HepG2 (cell line): ENCODE results near the gene SMARCD1. TPM values are rescaled to one million over a fixed set of nuclear protein-coding genes. Genes with fewer than 3 reads are reported as not detected.

Experiments
- CREB1 ChIP-seq, 2 experiments: fragments of 450-650 bp in 1 of 2; IDR thresholded peaks; 2 replicates each; pipeline ENCODE4 v1.6.1; 2016 to 2017; ENCODE audit warnings: control low read depth in 1 of 2, mild to moderate bottlenecking in 1 of 2, missing compliant biosample characterization in 1 of 2, missing genetic modification characterization in 1 of 2
- ETV5 ChIP-seq: IDR thresholded peaks from 2 replicates; pipeline ENCODE4 v1.6.1; 2018; ENCODE audit warnings: missing biosample characterization, missing genetic modification reagents, inconsistent platforms, borderline replicate concordance
- FOXM1 ChIP-seq: sonication (generic); formaldehyde crosslinking; IDR thresholded peaks from 2 replicates; pipeline ENCODE4 v1.5.0; 2020; ENCODE audit warnings: missing genetic modification reagents
- GATAD1 ChIP-seq: IDR thresholded peaks from 2 replicates; pipeline ENCODE4 v1.6.1; 2016; ENCODE audit warnings: missing genetic modification reagents, missing compliant biosample characterization
- KLF15 ChIP-seq: sonication (generic); formaldehyde crosslinking; IDR thresholded peaks from 2 replicates; pipeline ENCODE4 v1.8.1; 2023; ENCODE audit warnings: borderline replicate concordance, mild to moderate bottlenecking, inconsistent platforms, missing genetic modification reagents, mixed read lengths
- NCOA5 ChIP-seq: sonication (generic); formaldehyde crosslinking; IDR thresholded peaks from 2 replicates; pipeline ENCODE4 v1.4.0; 2020; ENCODE audit warnings: missing genetic modification reagents
- NFKB2 ChIP-seq: sonication (generic); formaldehyde crosslinking; IDR thresholded peaks from 2 replicates; pipeline ENCODE4 v1.4.0; 2020; ENCODE audit warnings: missing genetic modification reagents, borderline replicate concordance
- RBFOX2 ChIP-seq: fragments of 200-400 bp; formaldehyde crosslinking; IDR thresholded peaks from 2 replicates; pipeline ENCODE4 v1.6.1; 2017; ENCODE audit warnings: low read depth, mild to moderate bottlenecking, low read length
- SUZ12 ChIP-seq: fragments of 150-350 bp; IDR thresholded peaks from 2 replicates; pipeline ENCODE4 v1.6.1; 2014; ENCODE audit warnings: low read depth, low read length
- TBP ChIP-seq: sonication (generic); formaldehyde crosslinking; IDR thresholded peaks from 2 replicates; pipeline ENCODE4 v1.5.0; 2020; ENCODE audit warnings: missing genetic modification reagents
- ZBTB34 ChIP-seq: sonication (generic); formaldehyde crosslinking; IDR thresholded peaks from 2 replicates; pipeline ENCODE4 v1.8.0; 2022; ENCODE audit warnings: mild to moderate bottlenecking, missing genetic modification reagents
- ZBTB38 ChIP-seq: sonication (generic); formaldehyde crosslinking; IDR thresholded peaks from 2 replicates; pipeline ENCODE4 v1.5.1; 2020; ENCODE audit warnings: mild to moderate bottlenecking, missing genetic modification reagents
- ZBTB42 ChIP-seq: sonication (generic); formaldehyde crosslinking; IDR thresholded peaks from 2 replicates; pipeline ENCODE4 v1.5.0; 2020; ENCODE audit warnings: mild to moderate bottlenecking, missing genetic modification reagents
- ZNF292 ChIP-seq: sonication (generic); formaldehyde crosslinking; IDR thresholded peaks from 2 replicates; pipeline ENCODE4 v1.8.1; 2022; ENCODE audit warnings: mild to moderate bottlenecking, low read depth, missing genetic modification reagents, borderline replicate concordance
- ZNF460 ChIP-seq: sonication (generic); formaldehyde crosslinking; IDR thresholded peaks from 2 replicates; pipeline ENCODE4 v1.5.1; 2020; ENCODE audit warnings: missing genetic modification reagents, mild to moderate bottlenecking, borderline replicate concordance
- ZNF709 ChIP-seq: sonication (generic); formaldehyde crosslinking; IDR thresholded peaks from 2 replicates; pipeline ENCODE4 v1.5.0; 2020; ENCODE audit warnings: mild to moderate bottlenecking, missing genetic modification reagents
- polyA plus RNA-seq, 8 experiments: library from polyadenylated mRNA; depleted of rRNA in 3 of 8; stranded (reverse) in 7 of 8; unstranded in 1 of 8; fragments of >200 nt; fragmentation: Illumina TruSeq in 4 of 8; extraction: Trizol in 4 of 8; gene quantifications; 2 replicates each; pipeline versions ENCODE4 v1.2.1 to v1.2.3, GENCODE V29; 2011 to 2016; ENCODE audit warnings: low read depth in 4 of 8, missing spikeins in 1 of 8, mixed read lengths in 1 of 8; ENCODE audit not compliant: insufficient read depth in 1 of 8
- total RNA-seq, 5 experiments: library from RNA; depleted of rRNA; stranded (reverse); fragments of >200 nt; fragmentation: Illumina TruSeq; extraction: Trizol; gene quantifications; 2 replicates each; pipeline ENCODE4 v1.2.3, GENCODE V29; 2016; ENCODE audit warnings: low read depth in 1 of 5
- TF ChIP-seq, protein P1 (sequence below): sonication (generic); formaldehyde crosslinking; IDR thresholded peaks from 2 replicates; pipeline ENCODE4 v1.5.0; 2020; ENCODE audit warnings: mild to moderate bottlenecking, missing genetic modification reagents, borderline replicate concordance
- TF ChIP-seq, protein P2 (sequence below), 2 experiments: sonication (generic) in 1 of 2; formaldehyde crosslinking in 1 of 2; IDR thresholded peaks; 2 replicates each; pipeline versions ENCODE4 v1.4.0 to v1.6.1; 2018 to 2020; ENCODE audit warnings: missing genetic modification reagents in 2 of 2, borderline replicate concordance in 1 of 2, low read depth in 1 of 2, mild to moderate bottlenecking in 1 of 2, missing biosample characterization in 1 of 2

Gene SMARCD1
- total and polyA plus RNA-seq, 2 of the 13 experiments (the other 11 are each of a cell fraction or from before 2014, with no cell fraction given), result 51.7 to 54.6 TPM

DNA sequence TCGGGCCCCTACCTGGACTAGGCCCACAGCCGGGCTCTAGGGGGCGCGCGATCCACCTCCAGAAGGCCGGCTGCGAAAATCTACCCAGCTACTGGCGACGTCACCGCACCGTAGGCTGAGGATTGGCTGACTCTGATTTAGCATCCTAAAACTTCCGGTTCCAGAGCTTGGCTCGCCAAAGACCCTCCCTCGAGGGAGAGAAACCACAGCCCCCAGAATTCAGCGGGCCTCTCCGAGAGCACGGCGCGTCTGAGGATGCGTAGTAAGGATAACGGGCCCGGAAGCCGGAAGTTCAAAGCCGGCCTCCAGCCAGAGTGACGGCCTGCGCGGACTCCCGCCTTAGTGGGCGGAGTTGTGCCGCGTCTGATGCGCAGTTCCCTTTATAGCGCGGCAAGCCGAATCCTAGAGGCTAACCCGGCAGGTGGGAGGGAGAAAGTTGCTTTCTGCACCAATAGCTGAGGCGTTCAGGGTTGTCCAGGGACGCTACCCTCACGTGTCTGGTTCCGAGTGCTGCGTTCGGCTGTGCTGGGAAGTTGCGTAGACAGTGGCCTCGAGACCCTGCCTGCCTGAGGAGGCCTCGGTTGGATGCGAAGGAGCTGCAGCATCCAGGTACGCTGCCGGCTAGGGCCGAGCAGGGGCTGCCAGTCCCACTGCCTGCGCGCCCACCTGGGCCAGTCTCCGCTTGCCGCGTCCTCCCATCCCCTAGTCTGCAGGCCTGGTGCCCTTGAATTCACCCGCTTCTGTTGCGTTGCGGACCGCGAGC is 26.7 kb downstream of the SMARCD1 start, which contains the start of gene COX14 (continued):
- TF ChIP-seq, protein P1, sequence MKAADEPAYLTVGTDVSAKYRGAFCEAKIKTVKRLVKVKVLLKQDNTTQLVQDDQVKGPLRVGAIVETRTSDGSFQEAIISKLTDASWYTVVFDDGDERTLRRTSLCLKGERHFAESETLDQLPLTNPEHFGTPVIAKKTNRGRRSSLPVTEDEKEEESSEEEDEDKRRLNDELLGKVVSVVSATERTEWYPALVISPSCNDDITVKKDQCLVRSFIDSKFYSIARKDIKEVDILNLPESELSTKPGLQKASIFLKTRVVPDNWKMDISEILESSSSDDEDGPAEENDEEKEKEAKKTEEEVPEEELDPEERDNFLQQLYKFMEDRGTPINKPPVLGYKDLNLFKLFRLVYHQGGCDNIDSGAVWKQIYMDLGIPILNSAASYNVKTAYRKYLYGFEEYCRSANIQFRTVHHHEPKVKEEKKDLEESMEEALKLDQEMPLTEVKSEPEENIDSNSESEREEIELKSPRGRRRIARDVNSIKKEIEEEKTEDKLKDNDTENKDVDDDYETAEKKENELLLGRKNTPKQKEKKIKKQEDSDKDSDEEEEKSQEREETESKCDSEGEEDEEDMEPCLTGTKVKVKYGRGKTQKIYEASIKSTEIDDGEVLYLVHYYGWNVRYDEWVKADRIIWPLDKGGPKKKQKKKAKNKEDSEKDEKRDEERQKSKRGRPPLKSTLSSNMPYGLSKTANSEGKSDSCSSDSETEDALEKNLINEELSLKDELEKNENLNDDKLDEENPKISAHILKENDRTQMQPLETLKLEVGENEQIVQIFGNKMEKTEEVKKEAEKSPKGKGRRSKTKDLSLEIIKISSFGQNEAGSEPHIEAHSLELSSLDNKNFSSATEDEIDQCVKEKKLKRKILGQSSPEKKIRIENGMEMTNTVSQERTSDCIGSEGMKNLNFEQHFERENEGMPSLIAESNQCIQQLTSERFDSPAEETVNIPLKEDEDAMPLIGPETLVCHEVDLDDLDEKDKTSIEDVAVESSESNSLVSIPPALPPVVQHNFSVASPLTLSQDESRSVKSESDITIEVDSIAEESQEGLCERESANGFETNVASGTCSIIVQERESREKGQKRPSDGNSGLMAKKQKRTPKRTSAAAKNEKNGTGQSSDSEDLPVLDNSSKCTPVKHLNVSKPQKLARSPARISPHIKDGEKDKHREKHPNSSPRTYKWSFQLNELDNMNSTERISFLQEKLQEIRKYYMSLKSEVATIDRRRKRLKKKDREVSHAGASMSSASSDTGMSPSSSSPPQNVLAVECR (CRISPR knock-in tag), result peak; percentile 98
- TF ChIP-seq ZNF292 (CRISPR knock-in tag), result peak; percentile 92
- peak; percentile 65; the same call in 1 of the 2 replicates for TF ChIP-seq ZBTB34 (CRISPR knock-in tag)
- no peak for TF ChIP-seq KLF15 (CRISPR knock-in tag)
- TF ChIP-seq ZBTB42 (CRISPR knock-in tag), result no peak
- peak; percentile 79 for TF ChIP-seq GATAD1 (CRISPR knock-in tag)
- TF ChIP-seq CREB1 (IDR thresholded peaks at IDR 0.05), result peak; percentile 96
- peak; percentile 99 for TF ChIP-seq CREB1 (CRISPR knock-in tag; IDR thresholded peaks at IDR 0.05)
- no peak; the same call in 1 of the 2 replicates for TF ChIP-seq ETV5 (CRISPR knock-in tag)
- TF ChIP-seq ZNF460 (CRISPR knock-in tag), result no peak
- peak; percentile 92 for TF ChIP-seq ZBTB38 (CRISPR knock-in tag)
- TF ChIP-seq, protein P2, sequence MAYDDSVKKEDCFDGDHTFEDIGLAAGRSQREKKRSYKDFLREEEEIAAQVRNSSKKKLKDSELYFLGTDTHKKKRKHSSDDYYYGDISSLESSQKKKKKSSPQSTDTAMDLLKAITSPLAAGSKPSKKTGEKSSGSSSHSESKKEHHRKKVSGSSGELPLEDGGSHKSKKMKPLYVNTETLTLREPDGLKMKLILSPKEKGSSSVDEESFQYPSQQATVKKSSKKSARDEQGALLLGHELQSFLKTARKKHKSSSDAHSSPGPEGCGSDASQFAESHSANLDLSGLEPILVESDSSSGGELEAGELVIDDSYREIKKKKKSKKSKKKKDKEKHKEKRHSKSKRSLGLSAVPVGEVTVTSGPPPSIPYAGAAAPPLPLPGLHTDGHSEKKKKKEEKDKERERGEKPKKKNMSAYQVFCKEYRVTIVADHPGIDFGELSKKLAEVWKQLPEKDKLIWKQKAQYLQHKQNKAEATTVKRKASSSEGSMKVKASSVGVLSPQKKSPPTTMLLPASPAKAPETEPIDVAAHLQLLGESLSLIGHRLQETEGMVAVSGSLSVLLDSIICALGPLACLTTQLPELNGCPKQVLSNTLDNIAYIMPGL (CRISPR knock-in tag; IDR thresholded peaks at IDR 0.05; ENCODE audit: borderline replicate concordance in 1 of 2, low read depth in 1 of 2), result peak; percentile 50 to 72; a peak in 3 of 4 replicates
- TF ChIP-seq SUZ12, result peak; percentile 59
- peak; percentile 90; the same call in 1 of the 2 replicates for TF ChIP-seq ZNF709 (CRISPR knock-in tag)
- no peak for TF ChIP-seq FOXM1 (CRISPR knock-in tag)
- TF ChIP-seq NFKB2 (CRISPR knock-in tag), result peak; percentile 91; the same call in 1 of the 2 replicates
- TF ChIP-seq RBFOX2, result peak; percentile 89
- TF ChIP-seq NCOA5 (CRISPR knock-in tag), result no peak
- no peak for TF ChIP-seq TBP (CRISPR knock-in tag)
